ENCODE data around the gene MAN1A2. TPM values are rescaled to one million over a fixed set of nuclear protein-coding genes. Genes with fewer than 3 reads are reported as not detected.

MAN1A2 gene
- total RNA-seq, 1 donor from 2014 or later, result 39.4 TPM

GRCh38 chr1:117401761-117402160 is 34.5 kb downstream of the MAN1A2 start:
- no peak overlapping the region for H3K4me3 Mint-ChIP-seq
- H3K27me3 Mint-ChIP-seq (ENCODE audit: low read depth), result no peaks in the 10 kb centered on the region
- H3K9me3 Mint-ChIP-seq, result peaks cover 17% of the 10 kb centered on the region
- no peak for DNase-seq (ENCODE audit: low read depth, low spot score)
- peaks cover 32% of the 10 kb centered on the region for H3K36me3 Mint-ChIP-seq (ENCODE audit: low read depth)
- no peak overlapping the region for H3K27ac Mint-ChIP-seq (ENCODE audit: unreplicated experiment)
- TF ChIP-seq CTCF (conservative IDR thresholded peaks at IDR 0.05), result no peak
- peaks cover 10% of the 10 kb centered on the region for H3K4me1 Mint-ChIP-seq

GRCh38 chr1:117403597-117403996 is 36.3 kb downstream of the MAN1A2 start:
- Mint-ChIP-seq H3K36me3 (ENCODE audit: low read depth) (peaks cover 32% of the 10 kb centered on the region), H3K27ac (ENCODE audit: unreplicated experiment) (no peak overlapping the region), H3K9me3 (peaks cover 14% of the 10 kb centered on the region), H3K4me1 (peaks cover 10% of the 10 kb centered on the region), H3K4me3 (no peak overlapping the region), H3K27me3 (ENCODE audit: low read depth) (no peaks in the 10 kb centered on the region)
- DNase-seq (ENCODE audit: low read depth, low spot score), result no peak
- TF ChIP-seq CTCF (conservative IDR thresholded peaks at IDR 0.05), result no peak

- Mint-ChIP-seq H3K9me3 (peaks cover 10% of the 10 kb centered on the region), H3K4me1 (peaks cover 5% of the 10 kb centered on the region)
Observed at GRCh38 chr1:117405042-117405441, 37.8 kb downstream of the MAN1A2 start.

GRCh38 chr1:117412472-117412871 is 45.2 kb downstream of the MAN1A2 start:
- Mint-ChIP-seq H3K4me1 (no peaks in the 10 kb centered on the region), H3K4me3 (no peak overlapping the region), H3K27me3 (ENCODE audit: low read depth) (no peaks in the 10 kb centered on the region), H3K27ac (ENCODE audit: unreplicated experiment) (no peak overlapping the region), H3K36me3 (ENCODE audit: low read depth) (peaks cover 18% of the 10 kb centered on the region), H3K9me3 (no peaks in the 10 kb centered on the region)
- no peak for DNase-seq (ENCODE audit: low read depth, low spot score)
- no peak for TF ChIP-seq CTCF (conservative IDR thresholded peaks at IDR 0.05)

More at GRCh38 chr1:117405042-117405441, 37.8 kb downstream of the MAN1A2 start:
- no peak for DNase-seq (ENCODE audit: low read depth, low spot score)
- Mint-ChIP-seq H3K4me3 (no peak overlapping the region), H3K36me3 (ENCODE audit: low read depth) (peaks cover 31% of the 10 kb centered on the region), H3K27ac (ENCODE audit: unreplicated experiment) (no peak overlapping the region), H3K27me3 (ENCODE audit: low read depth) (no peaks in the 10 kb centered on the region)
- no peak for TF ChIP-seq CTCF (conservative IDR thresholded peaks at IDR 0.05)

GRCh38 chr1:117413412-117413811 is 46.2 kb downstream of the MAN1A2 start:
- no peak for TF ChIP-seq CTCF (conservative IDR thresholded peaks at IDR 0.05)
- Mint-ChIP-seq H3K36me3 (ENCODE audit: low read depth) (peaks cover 18% of the 10 kb centered on the region), H3K4me1 (no peaks in the 10 kb centered on the region), H3K27me3 (ENCODE audit: low read depth) (no peaks in the 10 kb centered on the region), H3K9me3 (no peaks in the 10 kb centered on the region), H3K27ac (ENCODE audit: unreplicated experiment) (no peak overlapping the region), H3K4me3 (no peak overlapping the region)
- DNase-seq (ENCODE audit: low read depth, low spot score), result no peak

GRCh38 chr1:117414943-117415342 is 47.7 kb downstream of the MAN1A2 start:
- no peaks in the 10 kb centered on the region for H3K27me3 Mint-ChIP-seq (ENCODE audit: low read depth)
- H3K36me3 Mint-ChIP-seq (ENCODE audit: low read depth), result peaks cover 15% of the 10 kb centered on the region
- no peak overlapping the region for H3K27ac Mint-ChIP-seq (ENCODE audit: unreplicated experiment)
- no peak overlapping the region for H3K4me3 Mint-ChIP-seq
- H3K4me1 Mint-ChIP-seq, result no peaks in the 10 kb centered on the region
- no peak for DNase-seq (ENCODE audit: low read depth, low spot score)
- H3K9me3 Mint-ChIP-seq, result no peaks in the 10 kb centered on the region
- no peak for TF ChIP-seq CTCF (conservative IDR thresholded peaks at IDR 0.05)

Data from neural crest cell (in vitro differentiated cells).